DMS53 treated with DMSO at 0.1 percent for 48 hours (cell line): Measurements from ENCODE around the gene SLC6A12.
A peak's percentile ranks its signal among the peaks of the same experiment; 100 is the strongest.
"Not testable (repeated sequence)": the region's sequence is repeated elsewhere in the genome, so short reads cannot be mapped to it uniquely, and the experiment has no call there.

ENCODE experiments used
- DNase-seq: peaks from one replicate; lab custom pipeline; 2025; ENCODE audit not compliant: unreplicated experiment; lab: John Stamatoyannopoulos, UW

Gene SLC6A12

GRCh38 chr12:198705-199104, 15.3 kb downstream of the SLC6A12 start:
- no peak for DNase-seq

- DNase-seq = no peak
Observed at GRCh38 chr12:197911-198695, 15.9 kb downstream of the SLC6A12 start.

GRCh38 chr12:197347-197746, 16.6 kb downstream of the SLC6A12 start:
- DNase-seq = no peak

- no peak for DNase-seq
Observed at GRCh38 chr12:196436-196835, 17.5 kb downstream of the SLC6A12 start.

GRCh38 chr12:195951-196350, 18.0 kb downstream of the SLC6A12 start:
- no peak for DNase-seq

- DNase-seq = no peak
Observed at GRCh38 chr12:195156-195555, 18.8 kb downstream of the SLC6A12 start.

GRCh38 chr12:194276-194675, 19.7 kb downstream of the SLC6A12 start:
- no peak for DNase-seq

- no peak for DNase-seq
Observed at GRCh38 chr12:193261-193660, 20.7 kb downstream of the SLC6A12 start.

GRCh38 chr12:191541-191940, 22.4 kb downstream of the SLC6A12 start:
- no peak for DNase-seq

GRCh38 chr12:190881-191280, 23.1 kb downstream of the SLC6A12 start:
- DNase-seq = no peak

- no peak for DNase-seq
Observed at GRCh38 chr12:189622-189962, 24.4 kb downstream of the SLC6A12 start.

- DNase-seq = peak; percentile 86
Observed at GRCh38 chr12:188910-189621, 24.9 kb downstream of the SLC6A12 start.

- DNase-seq = not testable (repeated sequence)
Observed at GRCh38 chr12:187986-188909, 25.7 kb downstream of the SLC6A12 start.

GRCh38 chr12:186006-186625, 27.8 kb downstream of the SLC6A12 start:
- DNase-seq = no peak

GRCh38 chr12:185576-185955, 28.4 kb downstream of the SLC6A12 start:
- no peak for DNase-seq

GRCh38 chr12:184811-185575, 29.0 kb downstream of the SLC6A12 start:
- no peak for DNase-seq

- no peak for DNase-seq
Observed at GRCh38 chr12:182381-182892, 31.5 kb downstream of the SLC6A12 start.

- DNase-seq = no peak
Observed at GRCh38 chr12:181921-182320, 32.0 kb downstream of the SLC6A12 start.

GRCh38 chr12:180445-180844, 33.5 kb downstream of the SLC6A12 start:
- DNase-seq = no peak

- no peak for DNase-seq
Observed at GRCh38 chr12:179885-180284, 34.1 kb downstream of the SLC6A12 start.
